PFSK-1 (cell line): Measurements from ENCODE around the gene C2.

Experiments used
- FOXP2 ChIP-seq: optimal IDR thresholded peaks from 2 replicates; pipeline ENCODE3; 2011; ENCODE audit warnings: borderline replicate concordance, control low read depth, inconsistent platforms; ENCODE audit not compliant: insufficient read depth; ENCODE audit errors: extremely low read length, extremely low read depth
- POLR2AphosphoS5 ChIP-seq: IDR thresholded peaks from 2 replicates; pipeline ENCODE4 v1.6.1; 2012; ENCODE audit warnings: low read depth, mild to moderate bottlenecking, control low read depth, low read length, moderate library complexity
- REST ChIP-seq, 2 experiments: IDR thresholded peaks; 2 replicates each; pipeline versions ENCODE4 v1.6.1 to v1.8.0; 2011 to 2012; ENCODE audit warnings: low read depth in 2 of 2, low read length in 2 of 2, control low read depth in 1 of 2, inconsistent platforms in 1 of 2, mild to moderate bottlenecking in 1 of 2, moderate library complexity in 1 of 2; ENCODE audit not compliant: insufficient read depth in 1 of 2
- SIN3A ChIP-seq: IDR thresholded peaks from 2 replicates; pipeline ENCODE4 v1.6.1; 2012; ENCODE audit warnings: mild to moderate bottlenecking, low read length, moderate library complexity, borderline replicate concordance; ENCODE audit not compliant: insufficient read depth
- TAF1 ChIP-seq: IDR thresholded peaks from 2 replicates; pipeline ENCODE4 v1.6.1; 2012; ENCODE audit warnings: low read length, control low read depth, borderline replicate concordance; ENCODE audit not compliant: insufficient read depth

Gene C2

GRCh38 chr6:31948306-31948705 lies 20.8 kb downstream of the C2 start:
- no peak for TF ChIP-seq SIN3A
- no peak for TF ChIP-seq REST (IDR thresholded peaks at IDR 0.05; ENCODE audit: insufficient read depth in 1 of 2, low read depth in 2 of 2, low read length in 2 of 2)
- TF ChIP-seq POLR2AphosphoS5, result no peak
- no peak for TF ChIP-seq TAF1
- TF ChIP-seq FOXP2, result no peak

GRCh38 chr6:31948753-31949413 lies 21.4 kb downstream of the C2 start:
- TF ChIP-seq FOXP2 (no peak), POLR2AphosphoS5 (no peak), SIN3A (no peak), TAF1 (no peak), REST (IDR thresholded peaks at IDR 0.05; ENCODE audit: insufficient read depth in 1 of 2, low read depth in 2 of 2, low read length in 2 of 2) (no peak)

- TF ChIP-seq POLR2AphosphoS5 (peak; percentile 44; the same call in 1 of the 2 replicates), REST (IDR thresholded peaks at IDR 0.05; ENCODE audit: insufficient read depth in 1 of 2, low read depth in 2 of 2, low read length in 2 of 2) (no peak)
Measured at GRCh38 chr6:31949926-31950548, 22.5 kb downstream of the C2 start.

GRCh38 chr6:31952140-31952805 lies 24.8 kb downstream of the C2 start:
- TF ChIP-seq POLR2AphosphoS5, result no peak
- no peak for TF ChIP-seq REST (IDR thresholded peaks at IDR 0.05; ENCODE audit: insufficient read depth in 1 of 2, low read depth in 2 of 2, low read length in 2 of 2)
- no peak for TF ChIP-seq FOXP2
- TF ChIP-seq TAF1, result no peak
- no peak for TF ChIP-seq SIN3A
